DOHH2 (cell line): ENCODE data around the gene ZNF536.

Source experiments
- CTCF ChIP-seq: fragments of 200-600 bp; sonication (generic); IDR thresholded peaks from one replicate; pipeline ENCODE4 v1.5.1; 2014; ENCODE audit warnings: antibody characterized with exemption, mild to moderate bottlenecking, low read depth, low read length; ENCODE audit not compliant: poor library complexity, severe bottlenecking
- EZH2phosphoT487 ChIP-seq: fragments of 200-600 bp; sonication (generic); IDR thresholded peaks from 2 replicates; pipeline ENCODE4 v1.6.1; 2017; ENCODE audit warnings: borderline replicate concordance, mild to moderate bottlenecking, antibody characterized with exemption, low read length, moderate library complexity, mixed read lengths

- TF ChIP-seq CTCF (no peak), EZH2phosphoT487 (no peak)
These were observed 37.3 kb upstream of the ZNF536 start for GRCh38 chr19:30334841-30335240.
